Small intestine (tissue), 7 donors: ENCODE results near the gene ITM2C. TPM values are rescaled to one million over a fixed set of nuclear protein-coding genes. Genes with fewer than 3 reads are reported as not detected.

Experiments used
- DNase-seq, 2 donors: peaks; one replicate each; pipeline versions ENCODE4 v3.0.0 to v3.0.0-alpha.2; 2013
- FAIRE-seq: peaks from 2 replicates; lab custom pipeline; 2012; peaks lifted over from hg19 to GRCh38; lab: Jason Lieb, UNC
- H3K27ac ChIP-seq, 3 donors: one replicate each; pipeline ENCODE4 v1.5.1; 2013; ENCODE audit warnings: low read length in 2 of 3, mild to moderate bottlenecking in 2 of 3, control low read depth in 1 of 3, inconsistent platforms in 1 of 3, low read depth in 1 of 3, moderate library complexity in 1 of 3
- H3K27me3 ChIP-seq, 3 donors: one replicate each; pipeline ENCODE4 v1.6.1; 2013; ENCODE audit warnings: low read length in 3 of 3, inconsistent platforms in 1 of 3; ENCODE audit not compliant: control insufficient read depth in 3 of 3, insufficient read depth in 3 of 3
- H3K36me3 ChIP-seq, 3 donors: one replicate each; pipeline ENCODE4 v1.6.1; 2013; ENCODE audit warnings: low read length in 3 of 3, inconsistent platforms in 1 of 3, low read depth in 1 of 3, mild to moderate bottlenecking in 1 of 3, moderate library complexity in 1 of 3; ENCODE audit not compliant: control insufficient read depth in 3 of 3, insufficient read depth in 2 of 3
- H3K4me1 ChIP-seq, 3 donors: one replicate each; pipeline ENCODE4 v1.6.1; 2013; ENCODE audit warnings: low read length in 2 of 3, inconsistent platforms in 1 of 3, low read depth in 1 of 3, mild to moderate bottlenecking in 1 of 3, moderate library complexity in 1 of 3; ENCODE audit not compliant: control insufficient read depth in 3 of 3, insufficient read depth in 2 of 3
- H3K4me3 ChIP-seq, 3 donors: one replicate each; pipeline ENCODE4 v1.5.1; 2013; ENCODE audit warnings: low read length in 3 of 3, control low read depth in 1 of 3, inconsistent platforms in 1 of 3, low read depth in 1 of 3, mild to moderate bottlenecking in 1 of 3, moderate library complexity in 1 of 3
- H3K9me3 ChIP-seq, 2 donors: one replicate each; pipeline ENCODE4 v1.6.1; 2013; ENCODE audit warnings: low read depth in 1 of 2, low read length in 1 of 2; ENCODE audit not compliant: control insufficient read depth in 2 of 2, insufficient read depth in 1 of 2
- WGBS, 3 donors: extraction: QIAGEN DNeasy Blood & Tissue Kit; methylation state at CpG; one replicate each; pipeline ENCODE4 v1.1.7; 2013; 5-methylcytosine and 5-hydroxymethylcytosine counted together
- polyA plus RNA-seq, 4 donors: library from polyadenylated mRNA; stranded (reverse) in 3 of 4; unstranded in 1 of 4; fragments of 200-250 nt in 3 of 4; fragments of 120-200 nt in 1 of 4; gene quantifications; one replicate each; pipeline versions ENCODE4 v1.2.1 to v1.2.3, GENCODE V29; 2013
- donor health status: healthy with polysubstance abuse.
- donor health status: control.
- donor health status: control.
- donor health status: Bipolar disorder and iron deficiency.
- donor health status: healthy.

ITM2C gene
- polyA plus RNA-seq, 4 donors, result 38.9 to 455 (median 168) TPM

GRCh38 chr2:230866756-230867523 is 2.2 kb downstream of the ITM2C start:
- peaks cover 0 to 53% (median 0%) of the 10 kb centered on the region in 3 donors for H3K36me3 ChIP-seq
- DNase-seq, result peak; percentile 56 to 65

GRCh38 chr2:230868161-230868946 is 3.6 kb downstream of the ITM2C start:
- WGBS, 3 donors, result 71 to 92% (median 90%) methylated on average over 14 to 15 of the region's 15 CpGs
- peak overlapping the region in 1 of 3 donors; percentile 80 for H3K27ac ChIP-seq
- H3K27me3 ChIP-seq, result no peaks in the 10 kb centered on the region
- H3K4me3 ChIP-seq, result no peak overlapping the region
- FAIRE-seq (no peak), DNase-seq (peak in 1 of 2 donors; percentile 47)
- H3K36me3 ChIP-seq, result peaks cover 0 to 67% (median 0%) of the 10 kb centered on the region in 3 donors
- H3K4me1 ChIP-seq, result peaks cover 2 to 74% (median 10%) of the 10 kb centered on the region in 3 donors
- H3K9me3 ChIP-seq, result no peaks in the 10 kb centered on the region

More at GRCh38 chr2:230866756-230867523, 2.2 kb downstream of the ITM2C start:
- peaks cover 0 to 2% (median 0%) of the 10 kb centered on the region in 3 donors for H3K27me3 ChIP-seq
- no peak for FAIRE-seq
- peak overlapping the region in 1 of 3 donors; percentile 93 for H3K4me3 ChIP-seq
- H3K9me3 ChIP-seq, result no peaks in the 10 kb centered on the region
- WGBS, 3 donors, result 33 to 43% (median 41%) methylated on average over 12 to 13 of the region's 13 CpGs
- H3K4me1 ChIP-seq, result peaks cover 2 to 64% (median 10%) of the 10 kb centered on the region in 3 donors
- H3K27ac ChIP-seq, result peak overlapping the region in 2 of 3 donors; percentile 38 to 80

- Histone ChIP-seq H3K9me3 (no peaks in the 10 kb centered on the region), H3K36me3 (peaks cover 0 to 76% (median 0%) of the 10 kb centered on the region in 3 donors), H3K27me3 (no peaks in the 10 kb centered on the region), H3K4me3 (peak overlapping the region in 1 of 3 donors; percentile 14), H3K27ac (peak overlapping the region in 2 of 3 donors; percentile 48 to 80), H3K4me1 (peaks cover 2 to 76% (median 10%) of the 10 kb centered on the region in 3 donors)
- DNase-seq (peak in 1 of 2 donors; percentile 79), FAIRE-seq (no peak)
- 68 to 90% (median 83%) methylated on average over 19 of the region's 19 CpGs for WGBS, 3 donors
Measured at GRCh38 chr2:230868947-230869913, 4.5 kb downstream of the ITM2C start.

- no peak for DNase-seq
- WGBS, 3 donors, result 77 to 87% (median 85%) methylated on average over 10 to 11 of the region's 11 CpGs
- peaks cover 0 to 74% (median 10%) of the 10 kb centered on the region in 3 donors for H3K4me1 ChIP-seq
- H3K27ac ChIP-seq, result peak overlapping the region in 2 of 3 donors; percentile 48 to 80
- H3K27me3 ChIP-seq, result no peaks in the 10 kb centered on the region
- H3K36me3 ChIP-seq, result peaks cover 0 to 84% (median 0%) of the 10 kb centered on the region in 3 donors
- no peaks in the 10 kb centered on the region for H3K9me3 ChIP-seq
- no peak for FAIRE-seq
- H3K4me3 ChIP-seq, result peak overlapping the region in 1 of 3 donors; percentile 14
Measured at GRCh38 chr2:230869914-230870543, 5.3 kb downstream of the ITM2C start.

GRCh38 chr2:230870544-230871360 is 6.0 kb downstream of the ITM2C start:
- peak in 1 of 2 donors; percentile 88 for DNase-seq
- Histone ChIP-seq H3K36me3 (peaks cover 0 to 91% (median under 1%) of the 10 kb centered on the region in 3 donors), H3K4me1 (peaks cover 0 to 74% (median 10%) of the 10 kb centered on the region in 3 donors), H3K9me3 (no peaks in the 10 kb centered on the region), H3K27ac (peak overlapping the region in 2 of 3 donors; percentile 48 to 80), H3K27me3 (no peaks in the 10 kb centered on the region), H3K4me3 (no peak overlapping the region)
- 50 to 78% (median 77%) methylated on average over 18 of the region's 18 CpGs for WGBS, 3 donors
- FAIRE-seq, result no peak

GRCh38 chr2:230871361-230872150 is 6.8 kb downstream of the ITM2C start:
- Histone ChIP-seq H3K4me1 (peaks cover 0 to 72% (median 9%) of the 10 kb centered on the region in 3 donors), H3K4me3 (no peak overlapping the region), H3K27me3 (no peaks in the 10 kb centered on the region), H3K27ac (peak overlapping the region in 2 of 3 donors; percentile 46 to 80), H3K36me3 (peaks cover 0 to 95% (median 3%) of the 10 kb centered on the region in 3 donors), H3K9me3 (no peaks in the 10 kb centered on the region)
- FAIRE-seq, result no peak
- DNase-seq, result no peak
- WGBS, 3 donors, result 78 to 97% (median 80%) methylated on average over 17 of the region's 17 CpGs
